GM12872 (cell line): Measurements from ENCODE around the gene MYCL.

Experiments
- CTCF ChIP-seq: IDR thresholded peaks from 3 replicates; pipeline ENCODE4 v1.5.1; 2011; ENCODE audit warnings: low read depth, mild to moderate bottlenecking, low read length, moderate library complexity; ENCODE audit not compliant: insufficient read depth

MYCL gene

GRCh38 chr1:39863177-39863576 is 38.5 kb downstream of the MYCL start:
- TF ChIP-seq CTCF = no peak

GRCh38 chr1:39861003-39861402 is 40.7 kb downstream of the MYCL start:
- TF ChIP-seq CTCF = no peak

- TF ChIP-seq CTCF = no peak
Observed at GRCh38 chr1:39859859-39860812, 41.6 kb downstream of the MYCL start.

GRCh38 chr1:39858315-39858714 is 43.4 kb downstream of the MYCL start:
- TF ChIP-seq CTCF = no peak

- no peak for TF ChIP-seq CTCF
Observed at GRCh38 chr1:39857126-39857878, 44.4 kb downstream of the MYCL start.

GRCh38 chr1:39854738-39855137 is 47.0 kb downstream of the MYCL start:
- no peak for TF ChIP-seq CTCF

- no peak for TF ChIP-seq CTCF
Observed at GRCh38 chr1:39854314-39854713, 47.4 kb downstream of the MYCL start.
